Vagina (tissue), 2 donors: ENCODE measurements around the gene NDNF. TPM values are rescaled to one million over a fixed set of nuclear protein-coding genes. Genes with fewer than 3 reads are reported as not detected.

ENCODE experiments used
- DNase-seq, 2 donors: peaks; one replicate each; pipeline ENCODE4 v3.0.0-alpha.2; 2017; ENCODE audit errors: extremely low spot score in 2 of 2
- H3K27ac ChIP-seq: fragments of 200-600 bp; sonication (generic); one replicate; pipeline ENCODE4 v1.5.1; 2019
- H3K27me3 ChIP-seq: fragments of 200-600 bp; sonication (generic); one replicate; pipeline ENCODE4 v1.5.1; 2019
- H3K36me3 ChIP-seq, 2 donors: fragments of 200-600 bp; sonication (generic); one replicate each; pipeline ENCODE4 v1.5.1; 2017 to 2019
- H3K4me1 ChIP-seq: fragments of 200-600 bp; sonication (generic); one replicate; pipeline ENCODE4 v1.5.1; 2019
- H3K4me3 ChIP-seq, 2 donors: fragments of 200-600 bp; sonication (generic); 1 replicate in 1 of 2; 2 replicates in 1 of 2; pipeline ENCODE4 v1.5.1; 2016 to 2019
- H3K9me3 ChIP-seq: fragments of 200-600 bp; sonication (generic); one replicate; pipeline ENCODE4 v1.5.1; 2019
- CTCF ChIP-seq, 3 experiments: fragments of 450-650 bp in 2 of 3; fragments of 200-600 bp in 1 of 3; sonication (generic) in 1 of 3; IDR thresholded peaks; one replicate each; pipeline ENCODE4 v1.5.1; 2017 to 2019; ENCODE audit warnings: antibody characterized with exemption in 3 of 3, mild to moderate bottlenecking in 2 of 3, moderate library complexity in 2 of 3
- POLR2A ChIP-seq, 2 donors: fragments of 450-650 bp; IDR thresholded peaks; one replicate each; pipeline ENCODE4 v1.6.1; 2017; ENCODE audit warnings: antibody characterized with exemption in 2 of 2, mild to moderate bottlenecking in 2 of 2, moderate library complexity in 2 of 2
- POLR2AphosphoS5 ChIP-seq, 2 donors: sonication (generic); formaldehyde crosslinking; IDR thresholded peaks; one replicate each; pipeline ENCODE4 v1.9.0; 2017; ENCODE audit warnings: antibody characterized with exemption in 2 of 2, mild to moderate bottlenecking in 2 of 2, low read depth in 1 of 2; ENCODE audit not compliant: insufficient read depth in 1 of 2
- intact Hi-C: fragments of 100-400 bp; cut with DNase I; formaldehyde crosslinking; loops from one replicate; pipeline ENCODE4 v1.15.1; 2023
- total RNA-seq: library from RNA; depleted of rRNA; stranded (reverse); fragments of >200 nt; gene quantifications from one replicate; pipeline ENCODE4 v1.2.3, GENCODE V29; 2016

NDNF gene
- total RNA-seq, 1 donor from 2014 or later, result 4.9 TPM

- H3K9me3 ChIP-seq, result no peaks in the 10 kb centered on the region
- TF ChIP-seq POLR2AphosphoS5 (IDR thresholded peaks at IDR 0.05; ENCODE audit: insufficient read depth in 1 of 2, low read depth in 1 of 2), result no peak
- no peak for TF ChIP-seq POLR2A (IDR thresholded peaks at IDR 0.05)
- DNase-seq, result no peak
- H3K27me3 ChIP-seq, result no peaks in the 10 kb centered on the region
- H3K4me3 ChIP-seq, result no peak overlapping the region
- no peaks in the 10 kb centered on the region for H3K36me3 ChIP-seq
- H3K4me1 ChIP-seq, result no peaks in the 10 kb centered on the region
- no peak overlapping the region for H3K27ac ChIP-seq
- intact Hi-C loops, result no loop called here
These were observed 9.8 kb downstream of the NDNF start for GRCh38 chr4:121062521-121062920.

- TF ChIP-seq CTCF (IDR thresholded peaks at IDR 0.05), result no peak
- no peak for TF ChIP-seq POLR2A (IDR thresholded peaks at IDR 0.05)
- no peak for TF ChIP-seq POLR2AphosphoS5 (IDR thresholded peaks at IDR 0.05; ENCODE audit: insufficient read depth in 1 of 2, low read depth in 1 of 2)
- Histone ChIP-seq H3K4me3 (no peak overlapping the region), H3K27ac (no peak overlapping the region), H3K4me1 (no peaks in the 10 kb centered on the region), H3K27me3 (no peaks in the 10 kb centered on the region), H3K36me3 (no peaks in the 10 kb centered on the region), H3K9me3 (no peaks in the 10 kb centered on the region)
- DNase-seq, result no peak
- intact Hi-C loops, result no loop called here
These were observed 10.5 kb downstream of the NDNF start for GRCh38 chr4:121061861-121062260.

- Histone ChIP-seq H3K27me3 (no peaks in the 10 kb centered on the region), H3K27ac (no peak overlapping the region), H3K36me3 (no peaks in the 10 kb centered on the region), H3K4me1 (no peaks in the 10 kb centered on the region), H3K4me3 (no peak overlapping the region), H3K9me3 (no peaks in the 10 kb centered on the region)
- intact Hi-C loops, result no loop called here
- DNase-seq, result no peak
- TF ChIP-seq CTCF (IDR thresholded peaks at IDR 0.05), result no peak
- no peak for TF ChIP-seq POLR2A (IDR thresholded peaks at IDR 0.05)
- TF ChIP-seq POLR2AphosphoS5 (IDR thresholded peaks at IDR 0.05; ENCODE audit: insufficient read depth in 1 of 2, low read depth in 1 of 2), result no peak
These were observed 11.1 kb downstream of the NDNF start for GRCh38 chr4:121061215-121061614.

- Histone ChIP-seq H3K27me3 (no peaks in the 10 kb centered on the region), H3K27ac (peak overlapping the region; percentile 9), H3K9me3 (no peaks in the 10 kb centered on the region), H3K36me3 (no peaks in the 10 kb centered on the region), H3K4me1 (no peaks in the 10 kb centered on the region), H3K4me3 (no peak overlapping the region)
- intact Hi-C loops, result no loop called here
- no peak for DNase-seq
- no peak for TF ChIP-seq POLR2AphosphoS5 (IDR thresholded peaks at IDR 0.05; ENCODE audit: insufficient read depth in 1 of 2, low read depth in 1 of 2)
- no peak for TF ChIP-seq CTCF (IDR thresholded peaks at IDR 0.05)
- TF ChIP-seq POLR2A (IDR thresholded peaks at IDR 0.05), result no peak
These were observed 14.8 kb downstream of the NDNF start for GRCh38 chr4:121057466-121057922.

- intact Hi-C loops, result no loop called here
- H3K4me3 ChIP-seq, result no peak overlapping the region
- H3K36me3 ChIP-seq, result no peaks in the 10 kb centered on the region
- H3K27me3 ChIP-seq, result no peaks in the 10 kb centered on the region
- H3K27ac ChIP-seq, result no peak overlapping the region
- no peak for DNase-seq
- H3K9me3 ChIP-seq, result no peaks in the 10 kb centered on the region
- TF ChIP-seq POLR2A (IDR thresholded peaks at IDR 0.05) (no peak), POLR2AphosphoS5 (IDR thresholded peaks at IDR 0.05; ENCODE audit: insufficient read depth in 1 of 2, low read depth in 1 of 2) (no peak), CTCF (IDR thresholded peaks at IDR 0.05) (no peak)
- H3K4me1 ChIP-seq, result no peaks in the 10 kb centered on the region
These were observed 16.3 kb downstream of the NDNF start for GRCh38 chr4:121056066-121056465.
